Stimulated activated CD4-positive, alpha-beta T cell treated with anti-CD3 and anti-CD28 coated beads, Interleukin-4, amount 100 ng/mL, for 1 hour (primary cell): ENCODE data around the gene SAMM50.

Experiments
- DNase-seq: peaks from one replicate; pipeline ENCODE4 v3.0.0-alpha.2; 2020

Gene SAMM50

DNA sequence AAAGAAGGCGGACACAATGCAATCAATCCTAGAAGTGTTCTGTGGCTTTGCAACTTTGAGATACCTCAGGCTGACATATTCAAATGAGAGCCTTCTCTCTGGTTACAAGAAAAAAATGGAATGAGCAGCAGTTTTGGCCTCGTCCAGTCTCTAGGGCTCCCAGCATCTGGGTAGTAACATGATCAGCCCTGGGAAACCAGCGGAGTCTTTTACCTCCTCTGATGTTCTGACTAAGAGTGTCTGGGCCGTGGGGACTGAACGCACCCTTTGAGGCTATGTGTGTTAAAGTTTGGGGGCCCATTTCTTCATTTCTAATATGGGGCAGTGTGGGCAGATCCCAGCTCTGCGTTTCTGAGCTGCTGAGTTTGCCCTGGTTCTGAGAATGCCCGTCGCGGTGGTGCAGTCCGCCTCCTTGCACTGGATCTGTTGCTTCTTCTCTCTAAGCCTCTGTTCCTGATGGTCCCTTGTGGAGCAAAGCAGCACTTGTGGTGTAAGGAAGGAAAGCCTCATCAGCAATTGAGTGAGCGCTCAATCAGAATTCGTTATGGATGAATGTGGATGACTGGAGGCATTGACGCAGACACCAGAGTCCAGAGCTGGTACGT is 77.0 kb downstream of the SAMM50 start:
- no peak for DNase-seq

DNA sequence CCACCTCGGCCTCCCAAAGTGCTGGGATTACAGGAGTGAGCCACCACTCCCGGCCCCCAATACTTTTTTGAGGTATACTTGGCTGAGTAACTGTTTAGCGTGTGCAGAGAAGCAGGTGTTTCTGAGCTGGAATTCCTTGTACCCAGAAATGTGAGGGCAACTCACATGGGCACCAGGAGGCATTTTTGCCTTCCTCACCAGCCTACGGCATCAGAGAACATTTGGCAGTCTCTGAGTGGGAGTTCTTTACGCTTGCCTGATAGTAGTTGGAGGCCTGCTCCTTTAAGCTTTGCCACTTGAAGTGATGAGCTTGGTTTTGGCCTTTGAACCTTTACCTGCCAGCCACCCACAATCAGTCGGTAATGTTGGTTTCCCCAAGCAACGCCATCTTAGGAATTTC is 78.0 kb downstream of the SAMM50 start:
- DNase-seq: no peak

DNA sequence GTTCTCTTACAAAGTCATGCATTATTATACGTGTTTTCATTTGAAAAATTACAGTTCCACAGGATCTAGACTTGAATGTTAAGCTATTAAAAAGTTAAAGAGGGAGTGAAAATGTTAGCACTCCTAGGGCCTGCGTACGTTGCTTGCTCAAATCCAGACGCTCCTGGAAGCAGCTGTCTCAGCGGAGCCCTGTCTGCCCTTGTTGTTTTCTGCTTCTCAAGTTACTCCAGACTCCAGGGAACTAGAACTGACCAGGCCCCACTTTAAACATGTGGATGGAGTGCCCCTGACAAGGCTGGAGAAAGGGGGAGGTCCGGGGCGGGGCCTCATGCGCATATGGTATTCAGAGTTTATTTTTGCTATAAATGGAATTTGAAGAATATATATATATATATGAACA is 78.5 kb downstream of the SAMM50 start:
- no peak for DNase-seq

DNA sequence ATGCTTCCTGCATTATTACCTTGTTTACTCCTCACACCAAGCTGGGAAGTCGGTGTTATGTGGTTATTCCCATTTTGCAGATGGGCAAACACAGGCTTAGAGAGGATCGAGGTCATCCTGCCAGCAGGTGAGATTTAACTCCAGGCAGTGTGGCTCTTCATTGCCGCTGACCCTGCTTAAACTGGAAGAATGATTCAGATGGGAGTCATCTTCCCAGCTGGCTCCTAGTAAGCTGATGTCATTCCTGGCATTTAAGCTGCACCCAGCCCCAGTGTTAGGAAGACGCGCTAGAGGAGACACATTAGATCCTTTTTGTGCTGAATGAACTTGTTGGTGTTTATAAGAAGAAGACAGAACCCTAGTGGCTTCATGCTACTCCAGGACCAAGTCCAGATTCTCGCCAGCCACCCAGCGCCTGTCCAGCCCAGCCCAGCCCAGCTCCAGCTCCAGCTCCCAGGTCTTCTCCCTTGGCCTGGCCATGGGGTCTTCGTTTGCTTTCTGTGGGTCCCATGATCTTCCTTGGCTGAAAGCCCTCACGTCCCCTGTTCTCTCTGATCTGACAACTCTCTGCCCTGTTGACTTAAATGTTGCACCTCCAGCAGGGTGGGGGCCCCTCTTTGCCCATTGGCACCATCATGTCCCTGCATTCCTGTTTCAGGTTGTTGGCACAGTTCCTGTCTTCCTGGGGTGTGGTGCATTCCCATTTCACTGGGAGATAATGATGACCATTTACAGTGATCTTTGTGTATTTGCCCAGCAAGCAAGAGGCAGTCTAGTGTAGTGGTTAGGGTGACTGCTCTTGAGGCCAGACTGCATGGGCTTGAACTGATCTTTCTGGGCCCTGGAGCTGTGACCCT is 82.5 kb downstream of the SAMM50 start:
- no peak for DNase-seq

DNA sequence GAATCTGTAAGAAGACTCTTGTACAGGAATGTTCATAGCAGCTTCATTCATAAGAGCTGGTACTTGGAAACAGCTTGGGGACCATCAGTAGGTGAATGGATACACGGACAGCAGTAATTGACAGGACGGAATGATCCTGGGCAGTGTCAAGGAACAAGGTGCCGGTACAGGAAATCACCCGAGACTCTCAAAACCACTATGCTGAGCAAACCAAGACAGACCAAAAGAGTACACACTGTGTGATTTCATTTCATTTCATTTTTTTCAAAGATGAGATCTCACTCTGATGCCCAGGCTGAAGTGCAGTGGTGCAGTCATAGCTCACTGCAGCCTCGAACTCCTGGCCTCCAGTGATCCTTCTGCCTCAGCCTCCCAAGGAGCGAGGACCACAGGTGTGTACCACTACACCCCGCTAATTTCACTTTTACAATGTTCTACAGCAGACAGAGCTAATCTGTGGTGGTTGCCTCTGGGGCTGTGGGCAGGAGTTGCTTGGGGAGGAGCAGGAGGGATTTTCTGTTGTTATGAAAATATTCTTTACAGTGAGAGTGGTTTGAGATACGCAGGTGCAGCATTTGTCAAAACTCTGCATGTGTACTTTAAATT is 84.4 kb downstream of the SAMM50 start:
- DNase-seq: no peak

DNA sequence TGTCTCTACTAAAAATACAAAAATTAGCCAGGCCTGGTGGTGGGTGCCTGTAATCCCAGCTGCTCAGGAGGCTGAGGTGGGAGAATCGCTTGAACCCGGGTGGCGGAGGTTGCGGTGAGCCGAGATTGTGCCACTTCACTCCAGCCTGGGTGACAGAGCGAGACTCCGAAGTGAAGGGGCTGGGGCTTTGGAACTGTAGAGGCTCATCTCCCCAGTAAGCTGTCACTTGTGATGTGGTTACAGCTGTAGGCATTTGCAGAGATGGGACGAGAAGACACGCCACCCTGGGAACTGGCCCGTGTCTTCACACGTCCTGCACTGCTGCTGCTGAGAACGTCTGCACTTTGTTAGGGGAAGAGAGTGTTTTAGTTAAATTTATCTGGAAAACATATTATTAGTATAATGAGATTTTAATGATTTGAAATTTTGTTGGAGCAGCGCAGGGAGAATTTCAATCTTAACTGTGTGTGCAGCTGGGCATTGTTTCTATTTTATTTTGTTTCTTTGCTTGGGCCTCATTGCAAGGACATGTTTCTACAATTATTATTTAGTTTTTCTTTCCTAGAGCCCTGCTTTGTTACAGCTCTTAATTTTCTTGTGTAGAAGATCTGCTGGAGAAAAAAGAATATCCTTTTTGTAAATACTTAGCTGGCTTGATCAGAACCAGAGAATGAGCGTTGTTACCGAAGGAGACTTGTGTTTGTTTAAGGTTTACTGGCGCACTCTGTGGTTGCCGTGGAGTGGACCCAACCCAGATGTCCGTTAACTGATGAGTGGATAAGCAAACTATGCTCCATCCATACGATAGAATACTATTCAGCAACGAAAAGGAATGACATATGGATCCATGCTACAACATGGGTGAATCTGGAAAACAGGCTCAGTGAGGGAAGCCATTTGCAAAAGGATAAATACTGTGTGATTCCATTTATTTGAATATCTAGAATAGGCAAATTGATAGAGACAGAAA is 87.3 kb downstream of the SAMM50 start:
- no peak for DNase-seq

DNA sequence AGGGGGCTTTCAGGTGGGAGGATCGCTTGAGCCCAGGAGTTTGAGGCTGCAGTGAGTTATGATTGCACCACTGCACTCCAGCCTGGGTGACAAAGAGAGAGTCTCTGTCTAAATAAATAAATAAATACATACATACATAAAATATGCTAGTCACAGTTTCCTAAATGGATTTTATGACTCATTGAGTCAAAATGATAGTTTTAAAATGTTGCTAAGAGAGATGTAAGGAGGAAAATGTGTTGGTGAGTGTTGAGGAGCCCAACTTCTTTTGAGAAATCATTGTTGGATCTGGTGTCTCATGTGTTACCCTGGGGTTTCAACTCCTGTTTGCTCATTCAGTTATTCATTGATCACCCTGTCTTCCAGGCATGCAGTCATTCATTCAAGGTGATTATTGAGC is 89.9 kb downstream of the SAMM50 start:
- no peak for DNase-seq
